Smooth muscle cell (in vitro differentiated cells): ENCODE data around the gene XXYLT1. TPM values are rescaled to one million over a fixed set of nuclear protein-coding genes. Genes with fewer than 3 reads are reported as not detected.
A peak's percentile ranks its signal among the peaks of the same experiment; 100 is the strongest.
"Not testable (repeated sequence)": the region's sequence is repeated elsewhere in the genome, so short reads cannot be mapped to it uniquely, and the experiment has no call there.

Source experiments
- DNase-seq: peaks from one replicate; lab custom pipeline; 2025; ENCODE audit not compliant: unreplicated experiment; lab: John Stamatoyannopoulos, UW
- H2AFZ ChIP-seq: fragments of 200-600 bp; sonication (generic); 2 replicates; pipeline ENCODE4 v1.6.0; 2016; ENCODE audit warnings: antibody characterized with exemption, low read depth, mild to moderate bottlenecking
- H3F3A ChIP-seq: fragments of 200-600 bp; sonication (generic); 2 replicates; pipeline ENCODE4 v1.6.0; 2017; ENCODE audit warnings: antibody characterized with exemption, low read depth
- H3K27ac ChIP-seq: fragments of 200-600 bp; sonication (generic); 2 replicates; pipeline ENCODE4 v1.5.1; 2016; ENCODE audit warnings: low read depth, mild to moderate bottlenecking
- H3K27me3 ChIP-seq: fragments of 200-600 bp; sonication (generic); 2 replicates; pipeline ENCODE4 v1.6.1; 2016; ENCODE audit warnings: low read depth, mild to moderate bottlenecking
- H3K36me3 ChIP-seq: fragments of 200-600 bp; sonication (generic); 2 replicates; pipeline ENCODE4 v1.5.1; 2016; ENCODE audit warnings: low read depth
- H3K4me1 ChIP-seq: fragments of 200-600 bp; sonication (generic); 2 replicates; pipeline ENCODE4 v1.5.1; 2016; ENCODE audit warnings: low read depth
- H3K4me2 ChIP-seq: fragments of 200-600 bp; sonication (generic); 2 replicates; pipeline ENCODE4 v1.6.0; 2016; ENCODE audit warnings: mild to moderate bottlenecking
- H3K4me3 ChIP-seq: fragments of 200-600 bp; sonication (generic); 2 replicates; pipeline ENCODE4 v1.5.1; 2016; ENCODE audit warnings: mild to moderate bottlenecking
- H3K79me2 ChIP-seq: fragments of 200-600 bp; sonication (generic); 2 replicates; pipeline ENCODE4 v1.6.0; 2016; ENCODE audit warnings: low read depth, mild to moderate bottlenecking
- H3K9ac ChIP-seq: fragments of 200-600 bp; sonication (generic); 2 replicates; pipeline ENCODE4 v1.6.0; 2016; ENCODE audit warnings: low read depth
- H3K9me3 ChIP-seq: fragments of 200-600 bp; sonication (generic); replicated peaks from 2 replicates; pipeline ENCODE4 v1.5.1; 2016; ENCODE audit warnings: low read depth
- H4K20me1 ChIP-seq: fragments of 200-600 bp; sonication (generic); 2 replicates; pipeline ENCODE4 v1.6.0; 2016; ENCODE audit warnings: low read depth
- CTCF ChIP-seq: fragments of 200-600 bp; sonication (generic); IDR thresholded peaks from 2 replicates; pipeline ENCODE4 v1.5.1; 2017; ENCODE audit warnings: borderline replicate concordance, mild to moderate bottlenecking, antibody characterized with exemption; ENCODE audit not compliant: insufficient read depth, poor library complexity, severe bottlenecking
- WGBS: methylation state at CpG from one replicate; pipeline ENCODE4 v1.1.7; 2016; ENCODE audit warnings: low lambda C conversion rate; 5-methylcytosine and 5-hydroxymethylcytosine counted together
- polyA plus RNA-seq: library from polyadenylated mRNA; unstranded; fragments of >200 nt; fragmentation: Nextera tagmentation; extraction: Ambion mirVana; gene quantifications from 2 replicates; pipeline ENCODE4 v1.2.1, GENCODE V29; 2016
- total RNA-seq: library from RNA; depleted of rRNA; stranded (reverse); fragments of >200 nt; gene quantifications from 2 replicates; pipeline ENCODE4 v1.2.3, GENCODE V29; 2014

The XXYLT1 gene
- total and polyA plus RNA-seq, 2 experiments from 2014 or later: 22.2 to 35.4 TPM

- Histone ChIP-seq H3K27me3 (no peaks in the 10 kb centered on the region), H3K36me3 (no peaks in the 10 kb centered on the region), H2AFZ (no peak overlapping the region), H4K20me1 (no peaks in the 10 kb centered on the region), H3K4me2 (no peak overlapping the region), H3K27ac (no peak overlapping the region), H3K4me1 (no peaks in the 10 kb centered on the region), H3K4me3 (no peak overlapping the region), H3K9ac (no peak overlapping the region), H3F3A (peaks cover 26% of the 10 kb centered on the region), H3K9me3 (no peaks in the 10 kb centered on the region), H3K79me2 (no peaks in the 10 kb centered on the region)
- 97% methylated on average over 10 of the region's 10 CpGs for WGBS
- DNase-seq: no peak
- TF ChIP-seq CTCF: no peak
These were observed 161.8 kb downstream of the XXYLT1 start for GRCh38 chr3:195109098-195109657.

GRCh38 chr3:195107593-195107992 is 163.4 kb downstream of the XXYLT1 start:
- 82% methylated on average over 7 of the region's 8 CpGs for WGBS
- Histone ChIP-seq H3K27me3 (no peaks in the 10 kb centered on the region), H3F3A (peaks cover 30% of the 10 kb centered on the region), H3K4me3 (no peak overlapping the region), H3K4me2 (no peak overlapping the region), H3K27ac (no peak overlapping the region), H4K20me1 (no peaks in the 10 kb centered on the region), H3K9ac (no peak overlapping the region), H3K9me3 (no peaks in the 10 kb centered on the region), H3K79me2 (no peaks in the 10 kb centered on the region), H3K4me1 (no peaks in the 10 kb centered on the region), H3K36me3 (no peaks in the 10 kb centered on the region), H2AFZ (no peak overlapping the region)
- no peak for TF ChIP-seq CTCF
- no peak for DNase-seq

GRCh38 chr3:195107031-195107430 is 163.9 kb downstream of the XXYLT1 start:
- DNase-seq, H3K27me3 ChIP-seq, H3K79me2 ChIP-seq, H3K4me1 ChIP-seq, H3K9me3 ChIP-seq, H3K4me2 ChIP-seq, H4K20me1 ChIP-seq, H3K4me3 ChIP-seq, H3K27ac ChIP-seq, H2AFZ ChIP-seq, H3K36me3 ChIP-seq, H3K9ac ChIP-seq: not testable (repeated sequence)
- WGBS: 94% methylated on average over 16 of the region's 17 CpGs
- H3F3A ChIP-seq: peaks cover 30% of the 10 kb centered on the region

GRCh38 chr3:195106418-195106906 is 164.5 kb downstream of the XXYLT1 start:
- no peaks in the 10 kb centered on the region for H4K20me1 ChIP-seq
- no peaks in the 10 kb centered on the region for H3K9me3 ChIP-seq
- H2AFZ ChIP-seq: no peak overlapping the region
- WGBS: 8% methylated on average over 25 of the region's 29 CpGs
- H3K4me3 ChIP-seq: no peak overlapping the region
- peaks cover 3% of the 10 kb centered on the region for H3K4me1 ChIP-seq
- H3K4me2 ChIP-seq: peak overlapping the region; percentile 75
- H3K36me3 ChIP-seq: no peaks in the 10 kb centered on the region
- peak; percentile 54 for DNase-seq
- TF ChIP-seq CTCF: peak; percentile 100
- H3K27ac ChIP-seq: no peak overlapping the region
- H3K9ac ChIP-seq: no peak overlapping the region
- no peaks in the 10 kb centered on the region for H3K27me3 ChIP-seq
- peaks cover 30% of the 10 kb centered on the region for H3F3A ChIP-seq
- no peaks in the 10 kb centered on the region for H3K79me2 ChIP-seq
